Neutrophil (primary cell): Measurements from ENCODE around the gene PCP2.

Source experiments
- H3K27ac ChIP-seq: fragments of 200-600 bp; sonication (generic); 2 replicates; pipeline ENCODE4 v1.5.1; 2016; ENCODE audit warnings: mild to moderate bottlenecking, moderate library complexity
- H3K27me3 ChIP-seq: fragments of 200-600 bp; sonication (generic); 2 replicates; pipeline ENCODE4 v1.6.0; 2016; ENCODE audit warnings: mild to moderate bottlenecking
- H3K36me3 ChIP-seq: fragments of 200-600 bp; sonication (generic); 2 replicates; pipeline ENCODE4 v1.5.1; 2017
- H3K4me1 ChIP-seq, 2 experiments: fragments of 200-600 bp in 1 of 2; sonication (generic) in 1 of 2; 1 replicate in 1 of 2; 2 replicates in 1 of 2; pipeline versions ENCODE4 v1.5.1 to v1.6.1; 2013 to 2016; ENCODE audit warnings: low read depth in 1 of 2, low read length in 1 of 2, mild to moderate bottlenecking in 1 of 2, moderate library complexity in 1 of 2; ENCODE audit not compliant: control insufficient read depth in 1 of 2, insufficient read depth in 1 of 2
- H3K4me3 ChIP-seq, 2 experiments: fragments of 200-600 bp in 1 of 2; sonication (generic) in 1 of 2; 1 replicate in 1 of 2; 2 replicates in 1 of 2; pipeline ENCODE4 v1.5.1; 2013 to 2016; ENCODE audit warnings: low read depth in 1 of 2, low read length in 1 of 2, mild to moderate bottlenecking in 1 of 2, moderate library complexity in 1 of 2
- H3K9me3 ChIP-seq: fragments of 200-600 bp; sonication (generic); 2 replicates; pipeline ENCODE4 v1.5.1; 2016
- TF ChIP-seq, protein P1 (sequence below): fragments of 200-600 bp; sonication (generic); IDR thresholded peaks from 2 replicates; pipeline ENCODE4 v1.5.1; 2016; ENCODE audit warnings: antibody characterized with exemption

PCP2 gene

DNA sequence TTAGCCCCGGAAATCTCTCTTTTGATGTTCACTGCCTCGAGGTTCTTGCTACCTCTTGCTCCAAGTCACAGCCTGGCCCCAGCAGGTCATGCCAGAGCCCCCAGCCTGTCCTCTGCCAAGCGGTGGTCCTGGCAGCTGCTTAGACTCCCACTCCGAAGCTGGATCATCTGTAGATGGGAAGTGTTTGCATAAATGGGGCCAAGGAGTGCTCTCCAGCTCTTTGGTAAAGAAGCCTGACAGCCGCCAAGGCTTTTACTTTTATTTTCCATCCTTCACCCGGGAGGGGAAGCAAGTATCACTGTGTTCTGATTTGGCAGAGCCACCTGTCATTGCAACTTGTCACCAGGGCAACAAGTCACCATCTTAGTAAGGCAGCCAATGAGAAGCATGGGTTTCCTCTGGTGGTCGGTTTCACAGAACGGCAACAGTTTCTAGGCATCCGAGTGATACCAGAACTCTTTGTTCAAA lies 24.7 kb upstream of the PCP2 start:
- H3K27me3 ChIP-seq, result no peaks in the 10 kb centered on the region
- H3K4me1 ChIP-seq, result peaks cover 60 to 64% of the 10 kb centered on the region in 2 experiments
- H3K36me3 ChIP-seq, result no peaks in the 10 kb centered on the region
- peak overlapping the region; percentile 48 to 55 for H3K4me3 ChIP-seq
- TF ChIP-seq, protein P1, sequence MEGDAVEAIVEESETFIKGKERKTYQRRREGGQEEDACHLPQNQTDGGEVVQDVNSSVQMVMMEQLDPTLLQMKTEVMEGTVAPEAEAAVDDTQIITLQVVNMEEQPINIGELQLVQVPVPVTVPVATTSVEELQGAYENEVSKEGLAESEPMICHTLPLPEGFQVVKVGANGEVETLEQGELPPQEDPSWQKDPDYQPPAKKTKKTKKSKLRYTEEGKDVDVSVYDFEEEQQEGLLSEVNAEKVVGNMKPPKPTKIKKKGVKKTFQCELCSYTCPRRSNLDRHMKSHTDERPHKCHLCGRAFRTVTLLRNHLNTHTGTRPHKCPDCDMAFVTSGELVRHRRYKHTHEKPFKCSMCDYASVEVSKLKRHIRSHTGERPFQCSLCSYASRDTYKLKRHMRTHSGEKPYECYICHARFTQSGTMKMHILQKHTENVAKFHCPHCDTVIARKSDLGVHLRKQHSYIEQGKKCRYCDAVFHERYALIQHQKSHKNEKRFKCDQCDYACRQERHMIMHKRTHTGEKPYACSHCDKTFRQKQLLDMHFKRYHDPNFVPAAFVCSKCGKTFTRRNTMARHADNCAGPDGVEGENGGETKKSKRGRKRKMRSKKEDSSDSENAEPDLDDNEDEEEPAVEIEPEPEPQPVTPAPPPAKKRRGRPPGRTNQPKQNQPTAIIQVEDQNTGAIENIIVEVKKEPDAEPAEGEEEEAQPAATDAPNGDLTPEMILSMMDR, result no peak
- peak overlapping the region; percentile 91 for H3K27ac ChIP-seq
- no peaks in the 10 kb centered on the region for H3K9me3 ChIP-seq

DNA sequence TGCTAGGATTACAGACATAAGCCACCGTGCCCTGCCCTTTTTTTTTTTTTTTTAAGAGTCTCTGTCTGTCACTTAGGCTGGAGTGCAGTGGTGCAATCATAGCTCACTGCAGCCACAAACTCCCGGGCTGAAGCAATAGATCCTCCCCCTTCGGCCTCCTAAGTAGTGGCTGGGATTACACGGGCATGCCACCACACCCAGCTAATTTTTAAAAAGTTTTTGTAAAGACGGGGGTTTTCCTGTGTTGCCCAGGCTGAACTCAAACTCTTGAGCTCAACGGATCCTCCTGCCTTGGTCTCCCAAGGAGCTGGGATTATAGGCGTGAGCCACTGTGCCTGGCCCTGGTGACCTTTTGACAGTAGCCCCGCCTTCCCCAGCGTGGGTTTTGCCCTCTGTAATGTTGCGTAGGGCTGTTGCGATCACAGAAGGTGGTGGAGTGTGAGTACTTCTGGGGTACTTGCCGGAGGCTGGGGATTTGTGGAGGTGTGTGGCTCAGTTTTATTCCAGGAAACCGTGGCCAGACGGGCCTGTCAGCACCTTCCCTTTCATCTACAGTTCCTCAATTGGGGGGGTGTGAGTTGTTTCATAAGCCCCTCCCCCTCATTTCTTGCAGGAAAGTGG lies 23.7 kb upstream of the PCP2 start:
- Histone ChIP-seq H3K36me3 (no peaks in the 10 kb centered on the region), H3K27ac (peak overlapping the region; percentile 91), H3K4me3 (peak overlapping the region; percentile 48 to 55), H3K9me3 (no peaks in the 10 kb centered on the region), H3K4me1 (peaks cover 70 to 74% of the 10 kb centered on the region in 2 experiments), H3K27me3 (no peaks in the 10 kb centered on the region)
- TF ChIP-seq, protein P1, result no peak

DNA sequence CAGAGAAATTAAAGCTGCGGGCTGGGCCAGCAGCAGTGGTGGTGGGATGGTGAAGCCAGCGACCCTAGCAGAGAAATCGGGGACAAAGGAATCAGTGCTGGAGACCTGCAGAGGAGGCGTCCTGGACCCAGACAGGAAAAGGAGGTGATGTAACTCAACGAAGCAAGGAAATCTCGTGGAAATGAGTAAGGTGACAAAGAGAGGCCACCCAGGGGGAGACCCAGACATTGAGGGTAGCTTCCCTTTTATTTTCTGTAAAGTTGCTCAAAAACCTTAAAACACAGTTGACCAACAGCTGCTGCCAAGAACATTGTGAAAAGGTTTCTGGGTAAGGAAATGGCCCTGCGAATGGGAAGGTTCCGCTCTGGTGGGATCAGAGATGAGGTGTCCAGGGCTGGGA lies 22.1 kb upstream of the PCP2 start:
- H3K36me3 ChIP-seq, result no peaks in the 10 kb centered on the region
- TF ChIP-seq, protein P1, result no peak
- H3K27ac ChIP-seq, result peak overlapping the region; percentile 91
- peaks cover 77 to 81% of the 10 kb centered on the region in 2 experiments for H3K4me1 ChIP-seq
- H3K27me3 ChIP-seq, result no peaks in the 10 kb centered on the region
- H3K9me3 ChIP-seq, result no peaks in the 10 kb centered on the region
- H3K4me3 ChIP-seq, result peak overlapping the region; percentile 48 to 55

DNA sequence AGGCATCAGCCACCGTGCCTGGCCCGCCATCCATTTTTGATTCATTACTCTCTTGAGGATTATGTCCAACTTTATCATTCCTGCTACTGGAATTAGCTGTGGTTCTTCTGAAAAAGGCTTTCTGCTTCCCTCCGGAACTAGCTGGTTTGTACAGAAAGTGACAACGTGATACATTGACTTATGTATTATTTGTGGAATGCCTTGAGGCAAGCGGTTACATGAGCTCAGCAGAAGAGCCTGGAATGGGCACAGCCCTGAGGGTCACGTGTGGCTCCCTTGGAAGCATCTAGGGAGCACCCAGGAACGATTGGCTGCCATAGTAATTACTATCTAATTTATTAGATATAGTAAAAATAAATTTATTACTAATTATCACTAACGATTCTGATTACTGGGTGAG lies 20.9 kb upstream of the PCP2 start:
- Histone ChIP-seq H3K27ac (peak overlapping the region; percentile 91), H3K4me3 (no peak overlapping the region), H3K36me3 (no peaks in the 10 kb centered on the region), H3K4me1 (peaks cover 77 to 78% of the 10 kb centered on the region in 2 experiments), H3K9me3 (no peaks in the 10 kb centered on the region), H3K27me3 (no peaks in the 10 kb centered on the region)
- TF ChIP-seq, protein P1, result no peak

DNA sequence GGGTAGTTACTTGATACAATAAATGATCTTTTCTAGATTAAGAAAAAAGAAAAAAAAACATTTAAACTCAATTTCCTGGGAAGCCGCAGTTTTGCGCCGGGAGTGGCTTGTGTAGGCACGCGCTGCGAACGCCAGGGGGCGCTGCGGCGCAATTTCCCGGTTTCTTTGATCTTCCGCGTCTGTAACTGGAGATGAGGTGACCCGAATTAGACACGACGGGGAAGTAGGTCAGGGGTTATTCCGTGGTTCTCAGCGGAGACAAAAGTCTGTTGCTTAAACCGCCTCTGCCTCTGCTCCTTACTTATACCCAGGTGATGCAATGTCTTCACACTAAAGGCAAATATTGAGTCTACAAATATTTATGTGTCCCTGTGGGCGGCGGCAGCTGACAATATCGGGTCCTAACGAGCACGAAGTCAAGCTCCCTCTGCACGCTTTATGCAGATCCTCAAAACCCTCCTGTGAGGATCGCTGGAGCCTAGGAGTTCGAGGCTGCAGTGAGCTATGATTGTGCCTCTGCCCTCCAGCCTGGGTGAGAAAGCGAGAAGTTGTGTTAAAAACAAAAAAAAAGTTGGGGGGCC lies 18.6 kb upstream of the PCP2 start:
- Histone ChIP-seq H3K4me3 (peak overlapping the region; percentile 51 to 55), H3K27ac (peak overlapping the region; percentile 91), H3K9me3 (no peaks in the 10 kb centered on the region), H3K27me3 (no peaks in the 10 kb centered on the region), H3K36me3 (peaks cover 16% of the 10 kb centered on the region), H3K4me1 (peaks cover 55 to 56% of the 10 kb centered on the region in 2 experiments)
- TF ChIP-seq, protein P1, result peak; percentile 98
